ENCODE measurements around the gene BACE2. TPM values are rescaled to one million over a fixed set of nuclear protein-coding genes. Genes with fewer than 3 reads are reported as not detected.

BACE2 gene
- total RNA-seq, 1 donor from 2014 or later, result 49.5 TPM

DNA sequence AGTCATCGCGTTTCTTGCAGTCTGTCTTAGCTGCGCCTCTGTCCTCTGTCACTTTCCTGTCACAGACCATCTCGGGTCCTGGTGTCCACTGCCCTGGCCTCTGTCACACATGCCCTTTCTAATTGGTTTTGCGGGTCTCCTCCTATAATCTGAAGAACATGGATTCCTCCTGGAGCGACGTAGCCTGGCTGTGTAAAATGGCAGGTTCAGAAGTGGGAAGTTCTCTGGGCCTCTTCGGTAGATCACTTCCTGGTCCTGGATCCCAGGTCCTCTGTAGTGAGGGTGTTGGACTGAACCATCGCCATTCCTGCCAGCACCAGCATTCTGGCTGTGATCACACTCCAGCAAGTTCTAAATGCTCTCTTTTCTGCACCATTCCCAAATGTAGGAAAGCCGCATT lies 149.5 kb downstream of the BACE2 start:
- DNase-seq (ENCODE audit: extremely low spot score, unreplicated experiment), result no peak
- no peaks in the 10 kb centered on the region for H3K9me3 Mint-ChIP-seq (ENCODE audit: unreplicated experiment)
- peaks cover 48% of the 10 kb centered on the region for H3K27me3 Mint-ChIP-seq (ENCODE audit: unreplicated experiment)
- TF ChIP-seq, protein P1, sequence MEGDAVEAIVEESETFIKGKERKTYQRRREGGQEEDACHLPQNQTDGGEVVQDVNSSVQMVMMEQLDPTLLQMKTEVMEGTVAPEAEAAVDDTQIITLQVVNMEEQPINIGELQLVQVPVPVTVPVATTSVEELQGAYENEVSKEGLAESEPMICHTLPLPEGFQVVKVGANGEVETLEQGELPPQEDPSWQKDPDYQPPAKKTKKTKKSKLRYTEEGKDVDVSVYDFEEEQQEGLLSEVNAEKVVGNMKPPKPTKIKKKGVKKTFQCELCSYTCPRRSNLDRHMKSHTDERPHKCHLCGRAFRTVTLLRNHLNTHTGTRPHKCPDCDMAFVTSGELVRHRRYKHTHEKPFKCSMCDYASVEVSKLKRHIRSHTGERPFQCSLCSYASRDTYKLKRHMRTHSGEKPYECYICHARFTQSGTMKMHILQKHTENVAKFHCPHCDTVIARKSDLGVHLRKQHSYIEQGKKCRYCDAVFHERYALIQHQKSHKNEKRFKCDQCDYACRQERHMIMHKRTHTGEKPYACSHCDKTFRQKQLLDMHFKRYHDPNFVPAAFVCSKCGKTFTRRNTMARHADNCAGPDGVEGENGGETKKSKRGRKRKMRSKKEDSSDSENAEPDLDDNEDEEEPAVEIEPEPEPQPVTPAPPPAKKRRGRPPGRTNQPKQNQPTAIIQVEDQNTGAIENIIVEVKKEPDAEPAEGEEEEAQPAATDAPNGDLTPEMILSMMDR (IDR thresholded peaks at IDR 0.05), result no peak
- no peaks in the 10 kb centered on the region for H3K36me3 Mint-ChIP-seq (ENCODE audit: unreplicated experiment)
- H3K27ac Mint-ChIP-seq (ENCODE audit: unreplicated experiment), result no peak overlapping the region
- H3K4me3 Mint-ChIP-seq (ENCODE audit: unreplicated experiment), result no peak overlapping the region
- H3K4me1 Mint-ChIP-seq (ENCODE audit: unreplicated experiment), result peaks cover 3% of the 10 kb centered on the region

DNA sequence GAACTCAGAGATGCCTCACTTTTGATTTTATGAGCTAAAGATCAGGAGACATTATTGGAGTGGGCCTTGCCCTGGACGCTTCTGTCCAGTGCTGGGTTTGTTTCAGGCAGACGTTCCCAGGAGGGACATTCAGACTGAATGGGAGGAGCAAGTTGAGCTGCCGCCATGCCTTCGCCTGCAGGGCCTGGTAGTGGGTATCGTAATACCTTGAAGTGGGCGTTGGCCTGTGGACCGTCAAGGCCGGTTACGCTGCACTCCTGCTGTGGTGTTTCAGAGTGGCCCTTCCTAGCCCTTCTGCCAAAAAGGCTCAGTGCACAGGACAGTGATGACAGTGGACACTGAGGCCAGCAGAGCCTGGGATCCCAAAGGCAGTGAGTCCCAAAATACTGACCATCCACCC lies 150.3 kb downstream of the BACE2 start:
- Mint-ChIP-seq H3K9me3 (ENCODE audit: unreplicated experiment) (no peaks in the 10 kb centered on the region), H3K4me1 (ENCODE audit: unreplicated experiment) (peaks cover 3% of the 10 kb centered on the region), H3K27ac (ENCODE audit: unreplicated experiment) (no peak overlapping the region), H3K27me3 (ENCODE audit: unreplicated experiment) (peaks cover 45% of the 10 kb centered on the region), H3K4me3 (ENCODE audit: unreplicated experiment) (no peak overlapping the region), H3K36me3 (ENCODE audit: unreplicated experiment) (no peaks in the 10 kb centered on the region)
- TF ChIP-seq, protein P1 (IDR thresholded peaks at IDR 0.05), result no peak
- DNase-seq (ENCODE audit: extremely low spot score, unreplicated experiment), result no peak

- TF ChIP-seq, protein P1 (IDR thresholded peaks at IDR 0.05), result no peak
- Mint-ChIP-seq H3K27ac (ENCODE audit: unreplicated experiment) (no peak overlapping the region), H3K27me3 (ENCODE audit: unreplicated experiment) (peaks cover 48% of the 10 kb centered on the region)
Observed at GRCh38 chr21:41319273-41319672, 151.3 kb downstream of the BACE2 start.

GRCh38 chr21:41321211-41321907 lies 153.4 kb downstream of the BACE2 start:
- no peak overlapping the region for H3K4me3 Mint-ChIP-seq (ENCODE audit: unreplicated experiment)
- TF ChIP-seq, protein P1 (IDR thresholded peaks at IDR 0.05), result no peak
- DNase-seq (ENCODE audit: extremely low spot score, unreplicated experiment), result no peak
- peaks cover 28% of the 10 kb centered on the region for H3K27me3 Mint-ChIP-seq (ENCODE audit: unreplicated experiment)
- no peaks in the 10 kb centered on the region for H3K36me3 Mint-ChIP-seq (ENCODE audit: unreplicated experiment)
- no peaks in the 10 kb centered on the region for H3K9me3 Mint-ChIP-seq (ENCODE audit: unreplicated experiment)
- H3K4me1 Mint-ChIP-seq (ENCODE audit: unreplicated experiment), result peaks cover 3% of the 10 kb centered on the region
- no peak overlapping the region for H3K27ac Mint-ChIP-seq (ENCODE audit: unreplicated experiment)

More at GRCh38 chr21:41319273-41319672, 151.3 kb downstream of the BACE2 start:
- no peak for DNase-seq (ENCODE audit: extremely low spot score, unreplicated experiment)
- Mint-ChIP-seq H3K9me3 (ENCODE audit: unreplicated experiment) (no peaks in the 10 kb centered on the region), H3K36me3 (ENCODE audit: unreplicated experiment) (no peaks in the 10 kb centered on the region), H3K4me1 (ENCODE audit: unreplicated experiment) (peaks cover 3% of the 10 kb centered on the region), H3K4me3 (ENCODE audit: unreplicated experiment) (no peak overlapping the region)

GRCh38 chr21:41321908-41322495 lies 154.0 kb downstream of the BACE2 start:
- DNase-seq (ENCODE audit: extremely low spot score, unreplicated experiment), result no peak
- Mint-ChIP-seq H3K4me3 (ENCODE audit: unreplicated experiment) (no peak overlapping the region), H3K27ac (ENCODE audit: unreplicated experiment) (no peak overlapping the region), H3K36me3 (ENCODE audit: unreplicated experiment) (no peaks in the 10 kb centered on the region), H3K9me3 (ENCODE audit: unreplicated experiment) (no peaks in the 10 kb centered on the region), H3K27me3 (ENCODE audit: unreplicated experiment) (peaks cover 28% of the 10 kb centered on the region), H3K4me1 (ENCODE audit: unreplicated experiment) (peaks cover 3% of the 10 kb centered on the region)
- TF ChIP-seq, protein P1 (IDR thresholded peaks at IDR 0.05), result no peak

Measured in osteocyte (in vitro differentiated cells).